Fibroblast of lung (primary cell): ENCODE results near the gene EBF4.

ENCODE experiments used
- CTCF ChIP-seq, 2 donors: IDR thresholded peaks in 1 of 2; conservative IDR thresholded peaks in 1 of 2; 1 replicate in 1 of 2; 2 replicates in 1 of 2; pipeline ENCODE4 v1.5.1; 2011 to 2012; ENCODE audit warnings: low read length in 2 of 2, control low read depth in 1 of 2, inconsistent platforms in 1 of 2, low read depth in 1 of 2, mild to moderate bottlenecking in 1 of 2
- EZH2 ChIP-seq: IDR thresholded peaks from 2 replicates; pipeline ENCODE4 v1.5.1; 2012; ENCODE audit warnings: low read length, control low read depth, mild to moderate bottlenecking; ENCODE audit errors: missing control alignments

- TF ChIP-seq EZH2 = no peak
- TF ChIP-seq CTCF (conservative IDR thresholded peaks at IDR 0.05 in 1 of 2, IDR thresholded peaks at IDR 0.05 in 1 of 2; ENCODE audit: low read depth in 1 of 2, low read length in 2 of 2) = no peak
Measured at GRCh38 chr20:2796011-2796660, 103.6 kb downstream of the EBF4 start.
